Upper lobe of left lung (tissue), 4 donors: ENCODE results near the gene ANO5.

Experiments used
- POLR2A ChIP-seq, 4 donors: fragments of 450-650 bp; IDR thresholded peaks; one replicate each; pipeline ENCODE4 v1.5.1; 2016 to 2017; ENCODE audit warnings: antibody characterized with exemption in 4 of 4, mild to moderate bottlenecking in 2 of 4
- POLR2AphosphoS5 ChIP-seq, 2 donors: sonication (generic); formaldehyde crosslinking; IDR thresholded peaks; one replicate each; pipeline ENCODE4 v1.5.1; 2017; ENCODE audit warnings: antibody characterized with exemption in 2 of 2
- TF ChIP-seq, protein P1 (sequence below), 6 experiments: fragments of 450-650 bp in 4 of 6; fragments of 200-600 bp in 2 of 6; sonication (generic) in 2 of 6; IDR thresholded peaks; one replicate each; pipeline ENCODE4 v1.5.1; 2016 to 2019; ENCODE audit warnings: antibody characterized with exemption in 6 of 6

DNA sequence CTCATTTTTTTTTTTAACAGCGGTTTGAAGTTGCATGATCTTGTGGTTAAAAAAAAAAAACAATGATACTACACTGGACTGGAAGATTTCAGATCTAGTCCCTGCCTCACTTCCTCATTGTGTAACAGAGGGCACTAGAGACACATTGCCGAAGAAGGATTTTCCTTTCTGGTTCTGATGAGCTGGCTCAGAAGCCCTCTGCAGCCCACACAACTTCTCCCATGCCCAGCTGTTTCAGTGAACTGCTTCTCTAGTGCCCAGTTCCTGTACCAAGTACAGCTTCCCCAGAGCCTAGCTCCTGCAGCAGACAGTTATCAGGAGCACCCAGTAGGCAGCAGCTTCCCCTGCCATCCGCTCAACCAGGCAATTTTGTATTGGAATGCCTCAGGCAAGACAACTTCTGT lies 29.5 kb upstream of the ANO5 start:
- TF ChIP-seq, protein P1, sequence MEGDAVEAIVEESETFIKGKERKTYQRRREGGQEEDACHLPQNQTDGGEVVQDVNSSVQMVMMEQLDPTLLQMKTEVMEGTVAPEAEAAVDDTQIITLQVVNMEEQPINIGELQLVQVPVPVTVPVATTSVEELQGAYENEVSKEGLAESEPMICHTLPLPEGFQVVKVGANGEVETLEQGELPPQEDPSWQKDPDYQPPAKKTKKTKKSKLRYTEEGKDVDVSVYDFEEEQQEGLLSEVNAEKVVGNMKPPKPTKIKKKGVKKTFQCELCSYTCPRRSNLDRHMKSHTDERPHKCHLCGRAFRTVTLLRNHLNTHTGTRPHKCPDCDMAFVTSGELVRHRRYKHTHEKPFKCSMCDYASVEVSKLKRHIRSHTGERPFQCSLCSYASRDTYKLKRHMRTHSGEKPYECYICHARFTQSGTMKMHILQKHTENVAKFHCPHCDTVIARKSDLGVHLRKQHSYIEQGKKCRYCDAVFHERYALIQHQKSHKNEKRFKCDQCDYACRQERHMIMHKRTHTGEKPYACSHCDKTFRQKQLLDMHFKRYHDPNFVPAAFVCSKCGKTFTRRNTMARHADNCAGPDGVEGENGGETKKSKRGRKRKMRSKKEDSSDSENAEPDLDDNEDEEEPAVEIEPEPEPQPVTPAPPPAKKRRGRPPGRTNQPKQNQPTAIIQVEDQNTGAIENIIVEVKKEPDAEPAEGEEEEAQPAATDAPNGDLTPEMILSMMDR (IDR thresholded peaks at IDR 0.05): no peak
- no peak for TF ChIP-seq POLR2AphosphoS5 (IDR thresholded peaks at IDR 0.05)
- TF ChIP-seq POLR2A (IDR thresholded peaks at IDR 0.05): no peak
